RCC 7860 (cell line): ENCODE measurements around the gene HIBADH.
"Not testable (repeated sequence)": the region's sequence is repeated elsewhere in the genome, so short reads cannot be mapped to it uniquely, and the experiment has no call there.

ENCODE experiments used
- DNase-seq: peaks from one replicate; pipeline ENCODE4 v3.0.0-alpha.2; 2015; ENCODE audit warnings: low spot score
- FAIRE-seq: peaks from 2 replicates; lab custom pipeline; 2012; peaks lifted over from hg19 to GRCh38; lab: Jason Lieb, UNC

HIBADH gene

GRCh38 chr7:27639048-27639447, 23.6 kb downstream of the HIBADH start:
- FAIRE-seq, DNase-seq: not testable (repeated sequence)

GRCh38 chr7:27636326-27637006, 26.2 kb downstream of the HIBADH start:
- DNase-seq (no peak), FAIRE-seq (no peak)

- FAIRE-seq: no peak
- DNase-seq: no peak
These were observed 27.0 kb downstream of the HIBADH start for GRCh38 chr7:27635728-27636127.

GRCh38 chr7:27634671-27635493, 27.8 kb downstream of the HIBADH start:
- FAIRE-seq (no peak), DNase-seq (no peak)

GRCh38 chr7:27633062-27633461, 29.6 kb downstream of the HIBADH start:
- FAIRE-seq (no peak), DNase-seq (no peak)

GRCh38 chr7:27631391-27631790, 31.3 kb downstream of the HIBADH start:
- FAIRE-seq: no peak
- no peak for DNase-seq

- FAIRE-seq: no peak
These were observed 35.5 kb downstream of the HIBADH start for GRCh38 chr7:27627146-27627545.

GRCh38 chr7:27619492-27619891, 43.2 kb downstream of the HIBADH start:
- FAIRE-seq: peak; percentile 35
- no peak for DNase-seq

More at GRCh38 chr7:27627146-27627545, 35.5 kb downstream of the HIBADH start:
- DNase-seq: no peak

GRCh38 chr7:27617651-27618381, 44.9 kb downstream of the HIBADH start:
- FAIRE-seq (no peak), DNase-seq (no peak)

GRCh38 chr7:27616914-27617548, 45.7 kb downstream of the HIBADH start:
- FAIRE-seq (no peak), DNase-seq (no peak)

GRCh38 chr7:27616186-27616491, 46.5 kb downstream of the HIBADH start:
- no peak for DNase-seq
- no peak for FAIRE-seq

- no peak for FAIRE-seq
These were observed 47.1 kb downstream of the HIBADH start for GRCh38 chr7:27615420-27616185.

GRCh38 chr7:27614095-27614494, 48.6 kb downstream of the HIBADH start:
- FAIRE-seq (no peak), DNase-seq (no peak)

More at GRCh38 chr7:27615420-27616185, 47.1 kb downstream of the HIBADH start:
- DNase-seq: no peak

- FAIRE-seq (no peak), DNase-seq (no peak)
These were observed 51.6 kb downstream of the HIBADH start for GRCh38 chr7:27611059-27611458.

GRCh38 chr7:27608776-27609495, 53.7 kb downstream of the HIBADH start:
- DNase-seq: peak; percentile 25
- FAIRE-seq: peak; percentile 74

GRCh38 chr7:27607210-27607606, 55.5 kb downstream of the HIBADH start:
- DNase-seq (no peak), FAIRE-seq (no peak)

- peak; percentile 93 for FAIRE-seq
- DNase-seq: peak; percentile 74
These were observed 56.1 kb downstream of the HIBADH start for GRCh38 chr7:27606270-27607209.

- no peak for FAIRE-seq
- DNase-seq: peak; percentile 27
These were observed 56.9 kb downstream of the HIBADH start for GRCh38 chr7:27605689-27606269.
